GM19455 (cell line): Measurements from ENCODE around the gene LRP1B.

Source experiments
- ATAC-seq: cut with Tn5 transposase; IDR thresholded peaks from one replicate; pipeline ENCODE4 v1.9.1; 2021; ENCODE audit not compliant: unreplicated experiment

Gene LRP1B

DNA sequence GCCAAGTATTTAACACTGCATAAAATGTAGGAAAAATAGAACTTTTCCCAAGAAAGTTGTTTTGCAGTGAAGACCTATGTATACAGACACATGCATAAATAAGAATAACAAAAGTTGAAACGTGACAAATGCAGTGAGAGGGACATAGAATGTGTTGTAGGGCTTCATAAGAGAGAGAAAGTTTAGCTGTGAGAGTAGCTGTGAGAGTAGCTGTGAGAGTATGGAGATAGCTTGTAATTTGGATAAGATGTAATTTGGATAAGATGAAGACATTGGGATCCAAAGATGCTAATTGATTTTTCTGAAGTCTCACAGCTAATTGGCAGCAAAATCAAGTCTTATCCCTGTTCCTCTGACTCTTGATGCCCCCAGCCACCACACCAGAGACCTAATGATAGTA lies 170.9 kb downstream of the LRP1B start:
- no peak for ATAC-seq

DNA sequence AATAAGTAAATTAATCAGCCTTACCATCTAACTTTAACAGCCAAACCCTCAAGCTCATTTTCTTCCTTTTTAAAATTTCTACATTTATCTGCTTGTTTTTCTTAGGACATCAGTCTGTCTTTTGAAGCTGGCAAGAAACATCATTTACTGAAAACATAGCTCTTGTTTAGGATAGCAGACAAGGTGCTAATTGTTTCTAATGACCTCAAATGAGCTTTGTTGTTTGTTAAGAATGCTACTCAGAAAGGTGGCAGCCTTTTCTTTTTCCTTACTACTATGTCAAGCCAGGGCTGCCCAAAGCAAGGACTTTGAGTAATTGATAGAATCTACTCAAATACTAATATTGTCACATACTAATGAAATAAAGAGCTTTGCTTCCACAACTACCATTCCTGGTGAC lies 171.8 kb downstream of the LRP1B start:
- no peak for ATAC-seq

GRCh38 chr2:141957827-141958450 lies 172.9 kb downstream of the LRP1B start:
- ATAC-seq = no peak

GRCh38 chr2:141957321-141957720 lies 173.5 kb downstream of the LRP1B start:
- ATAC-seq = no peak

- ATAC-seq = no peak
Measured at GRCh38 chr2:141947396-141948114, 183.3 kb downstream of the LRP1B start.

DNA sequence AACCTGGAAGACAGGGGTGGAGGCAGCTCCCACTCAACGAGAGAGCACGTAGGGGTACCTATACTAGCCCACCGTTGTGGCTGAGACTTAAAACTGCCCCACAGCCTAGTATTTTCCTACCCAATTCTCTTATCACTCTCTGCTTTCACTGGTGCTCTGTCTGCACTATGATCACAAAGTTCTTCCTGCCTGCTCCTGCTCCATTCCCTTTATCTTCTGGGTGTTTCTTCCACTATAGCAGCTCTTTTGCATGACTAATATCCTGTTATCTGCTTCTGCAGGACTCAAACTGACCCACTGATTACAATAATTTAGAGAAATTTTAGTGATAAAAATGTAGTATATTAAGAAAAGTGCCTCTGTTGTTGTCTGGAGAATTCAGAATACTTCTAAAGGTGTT lies 184.8 kb downstream of the LRP1B start:
- ATAC-seq = no peak

- ATAC-seq = no peak
Measured at GRCh38 chr2:141943918-141944317, 186.9 kb downstream of the LRP1B start.

DNA sequence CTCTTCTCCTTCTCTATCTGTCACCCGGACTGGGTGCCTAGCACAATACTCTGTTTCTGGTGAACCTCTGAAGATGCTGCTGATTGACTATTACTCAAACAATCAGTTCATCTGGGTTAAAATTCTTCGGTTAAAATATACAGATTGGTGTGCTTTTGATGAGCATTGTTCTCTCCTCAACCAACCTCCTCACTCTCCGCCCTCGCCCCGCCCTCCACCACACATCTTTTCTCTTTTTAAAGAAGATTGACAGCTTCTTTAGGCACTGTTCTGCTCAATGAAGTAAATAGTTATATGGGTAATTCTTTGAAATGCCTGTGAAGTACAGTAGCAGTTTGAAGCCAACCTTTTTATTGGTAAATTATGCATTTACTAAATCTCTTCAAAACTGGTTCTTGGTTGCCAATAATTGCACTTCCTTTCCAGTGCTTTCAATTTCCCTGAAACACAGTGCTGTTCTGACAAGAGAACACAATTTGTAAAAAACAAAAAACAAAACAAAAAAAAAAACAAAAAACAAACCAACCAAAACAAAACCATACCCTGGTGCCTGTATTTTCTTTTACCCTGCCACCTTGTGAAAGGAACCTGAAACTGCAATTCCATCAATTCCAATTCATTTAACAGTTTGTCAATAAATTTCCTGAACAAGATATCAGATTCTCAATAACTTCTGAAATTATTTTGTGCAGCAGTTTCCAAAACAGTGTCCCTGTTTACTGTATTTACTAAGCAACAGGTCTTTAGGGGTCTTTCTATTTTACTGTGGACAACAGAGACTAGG lies 188.6 kb downstream of the LRP1B start:
- no peak for ATAC-seq

DNA sequence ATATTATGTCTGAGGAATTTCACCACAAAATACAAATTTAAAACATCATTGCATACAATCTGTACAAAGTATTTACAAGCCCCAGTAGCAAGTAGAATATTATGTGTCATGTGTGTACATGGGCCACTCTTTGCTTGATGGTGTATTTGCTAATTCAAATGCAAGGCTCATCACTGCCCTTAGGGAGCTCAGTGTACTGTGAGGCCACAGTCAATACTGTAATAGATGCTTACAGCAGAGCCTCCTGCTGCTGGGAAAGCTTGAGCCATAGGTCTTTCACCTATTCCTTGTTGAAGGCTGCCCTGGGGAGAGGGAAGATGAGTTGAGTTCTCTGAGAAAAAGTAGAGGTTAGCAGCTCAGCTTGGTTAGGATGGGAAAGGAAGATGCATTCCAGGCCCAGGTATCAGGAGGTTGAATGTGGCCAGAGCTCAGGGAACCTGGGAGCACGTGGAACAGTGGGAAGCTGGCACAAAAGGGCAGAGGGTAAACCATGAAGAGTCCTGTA lies 189.6 kb downstream of the LRP1B start:
- no peak for ATAC-seq

GRCh38 chr2:141940709-141941108 lies 190.1 kb downstream of the LRP1B start:
- ATAC-seq = no peak

DNA sequence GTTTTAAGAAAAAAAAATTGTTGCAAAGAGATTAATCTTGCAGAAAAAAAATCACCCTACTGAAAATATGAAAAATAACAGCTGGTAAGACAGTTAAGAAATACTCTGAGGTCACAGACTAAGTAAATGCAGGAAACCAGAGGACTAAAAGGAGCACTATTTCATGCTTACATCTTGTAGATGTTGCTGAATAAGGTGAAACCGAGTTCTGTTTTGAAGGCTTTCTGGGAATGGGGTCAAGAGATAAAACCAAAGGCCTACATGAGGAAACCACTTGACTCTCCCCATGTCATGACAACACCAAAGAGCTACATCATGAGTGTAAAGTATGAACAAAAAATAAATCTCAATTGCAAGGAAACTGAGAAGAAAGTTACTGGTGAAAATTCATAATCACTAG lies 197.6 kb downstream of the LRP1B start:
- ATAC-seq = no peak

GRCh38 chr2:141932261-141932660 lies 198.6 kb downstream of the LRP1B start:
- ATAC-seq = no peak

DNA sequence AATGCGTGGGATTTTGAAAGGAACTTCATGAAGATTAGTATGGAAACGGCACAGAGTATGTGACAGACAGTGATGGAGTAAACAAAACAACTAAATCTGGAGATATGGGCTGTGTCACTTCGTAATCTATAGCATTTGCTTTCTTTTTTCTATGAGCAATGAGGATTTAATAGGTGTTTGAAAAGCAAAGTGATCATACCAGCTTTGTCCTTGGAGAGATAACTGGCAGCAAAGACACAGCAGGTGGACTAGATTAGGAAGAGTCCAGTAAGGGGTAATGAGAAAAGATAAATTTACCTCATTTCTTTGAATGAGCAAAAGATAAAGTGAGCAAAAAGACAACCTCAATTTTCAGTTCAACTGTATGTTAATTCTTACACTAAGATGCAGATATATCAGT lies 199.0 kb downstream of the LRP1B start:
- ATAC-seq = no peak

GRCh38 chr2:141930803-141931202 lies 200.0 kb downstream of the LRP1B start:
- no peak for ATAC-seq

DNA sequence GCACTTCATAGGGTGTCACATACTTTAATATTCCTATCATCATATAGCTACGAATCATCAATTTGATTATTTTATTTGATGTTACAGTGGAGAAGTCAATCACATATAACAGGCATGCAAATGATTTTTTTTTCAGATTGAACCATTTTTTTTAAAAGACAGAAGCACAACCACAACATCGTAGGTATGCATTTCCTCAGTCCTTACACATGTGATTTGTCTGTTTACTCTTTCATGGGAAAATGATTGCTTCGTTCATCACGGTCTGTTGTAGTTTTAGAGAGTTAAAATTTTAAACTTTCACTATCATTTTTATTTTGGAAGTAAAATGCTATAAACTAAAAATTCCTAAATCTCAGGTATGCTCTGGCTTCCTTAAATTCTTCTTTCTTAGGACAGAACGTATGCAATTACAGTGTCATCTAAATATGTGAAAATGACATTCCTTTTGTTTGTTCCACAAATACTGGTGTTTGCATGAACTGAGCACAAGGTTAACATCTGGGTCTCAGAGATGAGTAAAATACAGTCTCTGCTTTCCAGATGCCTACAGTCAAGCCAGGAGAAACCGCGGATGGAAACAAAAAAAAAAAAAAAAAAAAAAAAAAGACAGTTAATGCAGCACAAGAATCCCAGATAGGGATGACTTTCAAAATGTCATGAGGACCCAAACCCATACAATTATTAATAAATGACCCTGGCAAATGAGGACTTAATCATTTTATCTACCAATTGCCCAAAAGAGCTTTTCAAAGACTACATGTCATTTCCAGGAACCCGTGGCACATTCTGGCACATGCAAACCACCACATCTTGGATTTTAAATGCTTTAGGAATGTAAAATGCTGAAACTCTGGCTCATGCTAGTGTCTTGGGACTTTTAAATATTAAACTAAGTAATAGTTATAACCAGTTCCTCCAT lies 201.2 kb downstream of the LRP1B start:
- no peak for ATAC-seq

- ATAC-seq = no peak
Measured at GRCh38 chr2:141928476-141928875, 202.3 kb downstream of the LRP1B start.

DNA sequence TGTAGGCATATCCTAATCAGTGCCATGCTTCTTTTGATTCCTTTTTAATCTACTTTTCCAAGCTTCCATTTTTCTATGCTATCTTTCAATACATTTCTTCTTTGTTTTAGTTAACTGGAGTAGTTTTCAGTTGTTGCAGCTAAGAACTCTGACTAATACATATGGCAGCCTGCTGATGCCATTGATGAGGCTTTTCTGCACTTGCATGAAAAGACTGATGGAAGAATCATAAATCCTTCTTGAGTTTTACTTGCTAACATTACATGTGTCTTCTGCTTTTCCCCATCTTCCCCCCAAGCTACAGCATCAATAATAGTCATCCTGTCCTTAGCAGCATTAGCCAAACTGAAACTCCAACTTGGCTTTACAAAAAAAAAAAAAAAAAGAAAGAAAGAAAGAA lies 203.3 kb downstream of the LRP1B start:
- no peak for ATAC-seq

DNA sequence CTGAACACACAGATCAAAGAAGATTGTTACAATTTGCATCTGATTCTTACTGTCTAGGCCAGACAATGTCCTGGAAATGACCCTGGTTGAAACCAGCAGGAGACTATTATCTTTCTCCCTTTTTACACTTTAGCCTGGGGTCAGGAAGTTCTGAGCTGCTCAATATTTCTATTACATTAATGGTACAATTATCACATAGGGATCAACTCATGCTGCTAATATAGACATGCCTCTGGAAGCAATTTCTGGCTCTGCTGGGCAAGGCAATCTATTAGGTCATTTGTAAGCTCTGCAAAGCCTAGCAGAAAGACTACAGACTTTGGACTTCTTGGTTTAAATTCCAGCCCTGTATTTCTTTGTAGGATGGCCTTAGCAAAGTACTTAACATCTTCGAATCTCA lies 205.3 kb downstream of the LRP1B start:
- no peak for ATAC-seq

DNA sequence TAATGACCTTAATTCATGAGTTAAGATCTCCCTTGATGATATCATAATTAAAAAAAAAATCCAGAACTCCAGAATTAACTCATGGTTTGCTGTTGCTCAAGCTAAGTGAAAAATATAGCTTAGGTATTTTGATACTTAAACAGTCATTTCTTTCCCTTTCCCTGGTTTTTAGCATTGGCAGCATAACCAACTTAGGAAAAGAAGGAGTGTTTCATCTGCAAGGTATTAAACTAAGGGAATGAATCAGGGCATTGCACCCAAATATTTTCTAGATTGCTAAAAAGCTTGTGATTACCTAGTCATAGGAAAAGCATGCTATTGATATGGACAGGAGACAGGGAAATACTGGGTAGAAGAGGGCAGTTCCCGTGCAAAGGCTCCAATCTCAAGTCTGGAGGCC lies 207.2 kb downstream of the LRP1B start:
- ATAC-seq = no peak

GRCh38 chr2:141911485-141912066 lies 219.2 kb downstream of the LRP1B start:
- peak; percentile 88 for ATAC-seq
